Left colon (tissue), 2 donors: ENCODE measurements around the gene HDAC7. TPM values are rescaled to one million over a fixed set of nuclear protein-coding genes. Genes with fewer than 3 reads are reported as not detected.

ENCODE experiments used
- ATAC-seq: fragments of 200-7000 bp; cut with Tn5 transposase; one replicate; pipeline ENCODE4 v1.9.1; 2020; ENCODE audit warnings: mild to moderate bottlenecking, moderate library complexity
- DNase-seq, 2 donors: peaks; one replicate each; pipeline ENCODE4 v3.0.0-alpha.2; 2020
- intact Hi-C, 2 donors: fragments of 100-400 bp; cut with DNase I in 1 of 2; cut with micrococcal nuclease in 1 of 2; formaldehyde crosslinking; loops; one replicate each; pipeline versions ENCODE4 v1.11.2 to v1.14.0; 2022; cut with DNase I, micrococcal nuclease
- total RNA-seq, 2 donors: library from RNA; stranded (reverse); fragmentation: NEBNext Ultra II Directional; extraction: Animal tissue kit (Norgen Biotek cat#: 25700); gene quantifications; one replicate each; pipeline ENCODE4 v1.2.1, GENCODE V29; 2021
- donor health status: DM: no; HTN: no; CAD: no.
- donor health status: DM: yes; HTN: yes; CAD: no.

HDAC7 gene
- total RNA-seq, 2 donors from 2014 or later, result 21.6 to 25.6 TPM

- intact Hi-C loops, result no loop called here
- no peak for DNase-seq
- ATAC-seq, result no peak
Measured at GRCh38 chr12:47747596-47748506, 71.9 kb downstream of the HDAC7 start.

- ATAC-seq (peak; percentile 24), DNase-seq (no peak)
- intact Hi-C loops, result no loop called here
Measured at GRCh38 chr12:47747126-47747525, 72.6 kb downstream of the HDAC7 start.

DNA sequence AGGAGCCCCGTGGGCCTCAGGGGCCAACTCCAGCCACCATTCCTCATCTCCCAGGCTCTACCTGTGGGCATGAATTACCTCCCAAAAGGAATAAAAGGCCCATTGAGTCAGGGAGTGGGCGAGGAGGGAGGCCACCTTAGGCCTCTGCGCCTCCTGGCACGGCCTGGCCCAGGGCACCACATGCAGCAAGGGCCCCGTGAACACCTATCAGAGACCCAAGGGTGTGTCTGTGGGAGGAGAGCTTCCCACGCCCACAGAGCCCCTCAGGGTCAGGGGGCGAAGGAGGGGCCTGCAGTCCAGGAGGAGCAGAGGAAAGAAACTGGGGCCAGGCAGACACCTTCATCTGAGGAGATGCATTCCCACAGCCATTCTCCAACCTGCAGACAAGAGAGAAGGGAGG, 73.2 kb downstream of the HDAC7 start:
- ATAC-seq (no peak), DNase-seq (no peak)
- intact Hi-C loops, result no loop called here

DNA sequence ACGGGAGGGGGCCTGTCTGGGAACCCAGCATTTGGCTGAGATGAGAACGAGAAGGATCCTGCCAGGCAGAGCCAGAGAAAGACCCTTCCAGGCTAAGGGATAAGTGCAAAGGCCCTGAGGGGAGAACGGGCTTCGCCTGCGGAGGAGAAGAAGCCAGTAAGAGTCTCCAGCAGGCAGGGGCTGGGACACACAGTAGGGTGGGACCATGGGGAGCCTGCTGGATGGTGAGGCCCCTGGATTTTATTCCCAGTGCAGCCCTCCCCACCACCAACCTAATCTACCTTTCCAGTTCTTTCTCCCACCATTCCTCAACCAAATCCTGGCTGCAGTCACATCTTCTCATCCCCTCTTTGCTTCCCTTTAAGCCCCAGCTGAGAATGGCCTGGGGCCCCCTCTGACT, 73.6 kb downstream of the HDAC7 start:
- DNase-seq, result no peak
- intact Hi-C loops, result no loop called here
- ATAC-seq, result no peak

DNA sequence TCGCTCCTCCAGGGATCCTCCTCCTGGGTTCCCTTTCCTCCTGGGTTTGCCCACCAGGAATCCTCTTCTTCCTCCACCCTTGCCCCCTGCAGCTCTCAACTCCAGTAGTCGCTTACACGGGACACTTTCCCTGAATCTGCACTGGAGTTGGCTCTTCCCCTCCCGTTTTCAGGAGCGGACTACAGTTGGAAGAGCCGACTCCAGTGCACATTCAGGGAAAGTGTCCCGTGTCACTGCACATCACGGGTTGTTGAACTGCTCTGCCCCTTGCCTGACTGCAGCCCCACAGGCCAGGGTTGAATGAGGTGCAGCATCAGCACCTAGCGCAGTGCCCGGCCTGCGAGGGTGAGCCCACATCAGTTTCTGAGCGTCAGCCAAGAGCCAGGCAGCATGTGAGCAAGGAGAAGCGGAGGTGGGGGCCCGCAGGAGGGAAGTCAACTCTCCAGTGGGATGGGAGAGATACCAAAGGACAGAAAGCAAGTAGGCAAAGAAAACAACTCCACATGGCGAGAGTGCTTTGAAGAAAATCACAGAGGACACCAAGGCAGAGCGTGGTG, 74.1 kb downstream of the HDAC7 start:
- ATAC-seq, result no peak
- no peak for DNase-seq
- intact Hi-C loops, result no loop called here

DNA sequence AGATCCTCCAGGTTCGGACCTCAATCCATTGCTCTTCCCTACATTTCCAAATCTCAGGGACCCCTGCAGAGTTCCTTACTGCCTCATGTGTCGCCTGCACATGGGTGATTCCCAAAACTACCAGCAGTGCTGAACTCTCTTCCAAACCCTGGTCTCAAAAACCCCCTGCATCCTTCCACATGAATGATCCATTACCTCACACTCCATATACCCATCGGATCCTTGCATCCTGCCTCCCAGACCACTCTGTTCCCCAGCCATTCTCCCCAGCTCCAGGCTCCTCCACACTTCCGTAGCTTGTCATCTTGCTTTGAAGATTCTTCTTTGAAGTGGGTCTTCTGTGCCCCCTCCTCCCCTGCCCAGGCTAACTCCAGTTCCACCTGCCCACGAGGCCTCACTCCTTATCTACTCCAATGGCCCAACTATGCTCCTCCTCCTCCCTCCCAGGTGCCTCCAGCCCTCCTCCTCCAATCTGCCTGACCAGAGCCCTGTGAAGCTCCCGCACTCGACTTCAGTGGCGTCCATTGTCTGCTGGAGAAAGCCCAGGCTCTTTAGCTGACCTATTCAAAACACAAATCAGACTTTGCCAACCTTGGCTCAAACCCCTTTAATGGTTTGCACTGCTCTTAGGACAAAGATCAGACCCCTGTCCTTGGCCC, 74.8 kb downstream of the HDAC7 start:
- DNase-seq (no peak), ATAC-seq (no peak)
- intact Hi-C loops, result no loop called here

DNA sequence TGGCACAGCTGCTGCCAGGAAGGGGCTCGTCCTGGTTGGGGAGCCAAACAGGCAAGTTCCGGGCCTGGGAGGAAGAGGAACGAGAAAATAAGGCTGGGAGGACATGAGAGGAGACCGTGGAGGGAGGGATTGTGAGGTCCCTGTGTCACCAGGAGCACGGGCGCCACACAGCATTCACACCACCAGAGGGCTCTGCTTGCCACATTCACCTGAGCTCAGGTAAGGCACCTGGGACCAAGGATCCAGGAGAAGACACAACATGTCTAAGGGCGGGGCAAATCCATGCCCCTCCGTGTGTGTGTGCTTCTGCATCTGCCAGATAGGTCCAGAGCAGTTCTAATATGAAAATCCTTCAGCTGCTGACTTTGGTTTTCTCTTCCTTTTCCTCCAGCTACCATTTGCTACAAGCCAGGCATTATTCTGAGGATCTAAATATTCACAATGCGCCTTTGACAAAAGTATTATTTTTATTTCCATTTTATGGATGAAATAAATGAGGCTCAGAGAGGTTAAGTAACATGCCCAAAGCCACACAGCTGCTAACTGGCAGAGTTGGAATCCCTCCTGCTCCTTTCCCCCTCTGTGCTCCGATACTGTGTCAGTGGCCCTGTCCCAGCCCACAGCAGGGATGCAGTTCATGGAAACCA, 75.6 kb downstream of the HDAC7 start:
- intact Hi-C loops, result no loop called here
- DNase-seq (peak; percentile 69 to 85), ATAC-seq (peak; percentile 76)

- intact Hi-C loops, result no loop called here
- no peak for DNase-seq
- no peak for ATAC-seq
Measured at GRCh38 chr12:47743311-47743860, 76.3 kb downstream of the HDAC7 start.

DNA sequence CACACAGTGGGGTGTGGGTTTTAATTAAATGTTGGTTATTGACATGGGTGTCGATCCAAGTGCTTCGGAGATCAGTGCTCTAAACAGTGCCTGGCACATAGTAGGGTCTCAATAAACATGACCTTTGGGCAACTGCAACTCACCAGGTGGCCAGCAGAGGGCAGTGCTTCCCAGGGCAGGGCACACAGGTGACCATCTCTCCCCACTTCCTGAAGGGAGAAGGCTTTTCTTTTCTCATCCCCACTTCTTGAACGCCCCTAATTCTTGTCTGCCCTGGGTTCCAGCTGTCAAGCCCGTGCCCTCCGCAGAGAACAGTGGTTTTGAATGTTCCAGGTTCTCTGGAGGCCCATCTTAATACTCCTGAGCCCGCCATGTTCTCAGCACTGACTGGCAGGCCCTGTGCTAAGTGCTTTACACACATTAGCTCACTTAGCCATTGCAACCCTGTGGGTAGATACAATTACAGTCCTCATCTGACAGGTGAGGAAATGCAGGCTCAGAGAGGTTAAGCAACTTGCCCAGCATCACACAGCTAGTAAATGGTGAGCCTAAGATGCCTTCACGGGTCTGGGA, 77.4 kb downstream of the HDAC7 start:
- peak; percentile 47 for ATAC-seq
- intact Hi-C loops, result no loop called here
- DNase-seq, result peak in 1 of 2 donors; percentile 69

GRCh38 chr12:47741340-47741703, 78.4 kb downstream of the HDAC7 start:
- intact Hi-C loops, result no loop called here
- DNase-seq (peak; percentile 88 to 89), ATAC-seq (peak; percentile 57)

- intact Hi-C loops, result no loop called here
- ATAC-seq (no peak), DNase-seq (no peak)
Measured at GRCh38 chr12:47740606-47741339, 78.9 kb downstream of the HDAC7 start.

DNA sequence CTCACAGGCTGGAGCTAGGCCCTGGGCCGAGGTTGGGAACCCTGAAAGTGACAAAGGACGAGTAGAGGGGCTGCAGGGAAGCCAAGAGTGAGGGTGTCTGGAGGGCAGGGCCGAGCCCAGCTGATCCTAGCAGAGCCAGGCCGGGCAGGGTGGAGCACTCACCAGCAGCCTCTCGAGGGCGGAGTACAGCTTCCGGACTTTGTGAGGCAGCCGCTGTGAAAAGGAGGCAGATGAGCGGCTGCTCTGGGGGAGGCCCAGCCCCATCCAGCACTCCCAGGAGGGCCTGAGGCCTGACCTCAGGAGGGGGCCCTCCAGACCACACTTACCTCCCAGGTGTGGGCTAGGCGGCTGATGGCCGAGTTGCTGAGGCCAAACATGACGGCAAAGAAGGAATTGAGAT, 79.7 kb downstream of the HDAC7 start:
- ATAC-seq, result peak; percentile 58
- peak; percentile 56 to 65 for DNase-seq
- intact Hi-C loops, result no loop called here

DNA sequence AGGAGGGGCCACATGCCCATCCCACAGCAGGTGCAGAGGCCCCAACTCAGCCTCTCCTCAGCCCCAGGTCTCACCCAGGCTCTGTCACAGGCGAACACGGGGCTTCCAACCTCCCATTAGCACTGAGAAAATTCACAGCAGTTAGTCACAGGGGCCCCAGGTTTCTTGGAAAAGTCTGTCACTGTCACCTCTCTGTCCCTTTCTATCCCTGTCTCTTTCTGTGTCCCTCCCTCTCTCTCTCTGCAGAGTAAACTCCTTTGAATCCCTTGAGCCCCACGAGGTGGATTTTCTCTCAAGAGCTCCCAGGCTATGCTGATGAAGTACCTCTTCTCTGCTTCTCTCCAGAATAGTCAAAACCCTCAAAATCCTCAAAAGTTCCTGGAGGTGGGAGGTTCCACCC, 80.4 kb downstream of the HDAC7 start:
- ATAC-seq, result no peak
- intact Hi-C loops, result no loop called here
- no peak for DNase-seq

DNA sequence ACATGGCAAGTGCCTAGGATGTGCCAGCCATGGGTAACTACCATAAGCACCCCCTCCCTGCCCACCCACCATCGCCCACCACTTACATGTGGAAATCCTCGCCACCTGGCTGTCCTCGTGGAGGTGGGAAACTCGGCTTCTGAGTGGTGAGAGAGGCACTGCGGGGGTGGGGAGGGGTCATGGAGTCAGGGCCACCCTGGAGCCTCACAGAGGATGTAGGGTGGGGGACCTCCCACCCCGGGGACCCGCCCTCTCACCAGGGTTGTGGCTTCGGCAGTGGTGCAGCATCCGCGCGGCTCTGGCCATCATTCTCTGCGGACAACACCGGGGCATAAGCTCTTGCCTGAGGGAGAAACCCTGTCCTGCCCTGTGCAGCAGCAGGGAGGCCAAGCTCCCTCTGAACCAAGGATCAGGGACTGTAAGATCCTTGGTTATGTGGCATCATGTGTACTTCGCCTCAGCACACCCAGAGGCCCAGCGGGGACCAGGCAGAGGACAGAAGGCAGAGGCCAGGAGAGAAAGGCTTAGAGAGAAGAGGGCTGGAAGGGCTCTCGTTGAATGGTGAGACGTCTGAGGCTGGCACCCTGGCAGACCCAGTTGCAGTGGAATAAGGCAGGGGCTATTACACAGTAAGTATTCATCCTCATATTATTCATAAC, 81.6 kb downstream of the HDAC7 start:
- DNase-seq (no peak), ATAC-seq (no peak)
- intact Hi-C loops, result no loop called here

GRCh38 chr12:47736877-47737676, 82.6 kb downstream of the HDAC7 start:
- peak; percentile 54 for ATAC-seq
- intact Hi-C loops, result no loop called here
- DNase-seq, result peak; percentile 67 to 74

DNA sequence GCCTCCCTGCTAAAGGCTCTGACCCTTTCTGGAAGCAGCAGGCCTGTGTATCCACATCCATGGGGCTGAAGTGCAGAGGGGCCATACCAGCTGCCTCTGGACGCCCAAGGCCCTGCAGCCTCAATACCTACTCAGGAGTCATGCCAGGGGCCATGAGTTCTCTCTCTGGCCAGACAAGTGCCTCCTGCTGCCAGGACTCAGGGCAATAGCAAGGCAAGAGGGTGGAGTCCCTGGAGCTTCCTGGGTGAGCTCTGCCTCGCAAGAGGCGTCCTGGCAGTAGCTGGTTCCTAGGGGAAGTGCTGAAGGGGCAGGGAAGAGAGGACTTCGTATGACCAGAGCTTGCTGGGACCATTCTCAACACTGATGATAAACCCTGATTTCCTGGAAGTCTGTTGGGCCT, 83.5 kb downstream of the HDAC7 start:
- DNase-seq (no peak), ATAC-seq (peak; percentile 64)
- intact Hi-C loops, result no loop called here

- no peak for DNase-seq
- intact Hi-C loops, result no loop called here
- ATAC-seq, result no peak
Measured at GRCh38 chr12:47735649-47736048, 84.1 kb downstream of the HDAC7 start.
